Left forelimb (tissue), 1 donor: ENCODE measurements around the gene SORCS2.

Experiments
- DNase-seq: peaks from one replicate; pipeline ENCODE4 v3.0.0-alpha.2; 2018; ENCODE audit warnings: low spot score

SORCS2 gene

DNA sequence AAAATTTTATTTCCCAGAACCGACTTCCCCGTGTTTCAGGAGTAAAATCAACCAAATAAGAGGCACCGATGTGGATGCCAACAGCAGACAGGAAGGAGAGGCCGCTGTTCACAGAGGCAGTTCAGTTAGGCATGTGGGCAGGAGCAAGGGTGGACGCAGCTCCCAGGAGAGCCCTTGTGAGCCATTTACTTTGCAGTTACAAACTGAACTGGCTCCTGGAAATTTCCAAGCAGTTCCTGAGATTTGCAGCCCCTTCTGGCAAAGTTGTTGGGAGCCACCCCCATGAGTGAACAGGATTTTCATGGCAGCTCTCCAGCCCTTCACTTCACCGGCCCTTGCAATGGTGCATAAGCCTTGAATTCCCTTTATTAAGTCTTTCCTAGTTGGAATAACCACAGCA lies 558.2 kb downstream of the SORCS2 start:
- DNase-seq: no peak

DNA sequence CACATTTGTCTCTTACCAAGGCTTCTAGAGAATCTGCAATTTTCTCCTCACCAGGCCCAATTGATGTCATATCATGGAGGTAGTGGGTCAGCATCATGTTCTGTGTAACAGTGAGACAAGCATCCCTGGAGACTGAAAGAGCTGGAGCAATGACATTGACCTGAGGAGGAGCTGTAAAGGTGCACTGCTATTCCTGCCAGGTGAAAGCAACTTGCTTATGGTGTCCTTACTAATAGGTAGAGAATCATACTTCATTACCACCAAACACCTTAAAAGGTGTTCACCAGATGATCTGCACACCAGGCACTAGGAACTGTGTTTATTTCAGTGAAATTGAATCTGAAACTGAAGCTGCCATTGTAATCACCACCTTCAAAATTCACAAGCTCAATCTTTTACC lies 558.6 kb downstream of the SORCS2 start:
- no peak for DNase-seq

DNA sequence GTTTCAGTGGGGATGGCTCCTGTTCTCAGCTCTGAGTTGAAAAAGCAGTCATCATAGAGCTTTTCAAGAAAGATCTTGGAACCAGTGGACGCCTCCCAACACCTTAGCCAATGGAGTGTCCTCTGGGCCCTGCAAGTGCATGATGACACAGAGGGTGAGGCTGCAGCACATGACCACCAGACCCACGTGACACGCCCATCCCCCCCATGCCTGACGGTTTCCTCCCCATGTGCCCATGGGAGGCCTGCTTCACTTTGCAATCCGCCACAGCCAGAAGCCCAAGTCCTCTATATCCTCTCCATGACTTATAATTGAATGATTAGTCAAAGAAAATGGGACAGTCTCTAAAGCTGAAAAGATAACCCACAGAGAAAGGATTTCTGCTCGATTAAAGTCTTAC lies 560.3 kb downstream of the SORCS2 start:
- no peak for DNase-seq

DNA sequence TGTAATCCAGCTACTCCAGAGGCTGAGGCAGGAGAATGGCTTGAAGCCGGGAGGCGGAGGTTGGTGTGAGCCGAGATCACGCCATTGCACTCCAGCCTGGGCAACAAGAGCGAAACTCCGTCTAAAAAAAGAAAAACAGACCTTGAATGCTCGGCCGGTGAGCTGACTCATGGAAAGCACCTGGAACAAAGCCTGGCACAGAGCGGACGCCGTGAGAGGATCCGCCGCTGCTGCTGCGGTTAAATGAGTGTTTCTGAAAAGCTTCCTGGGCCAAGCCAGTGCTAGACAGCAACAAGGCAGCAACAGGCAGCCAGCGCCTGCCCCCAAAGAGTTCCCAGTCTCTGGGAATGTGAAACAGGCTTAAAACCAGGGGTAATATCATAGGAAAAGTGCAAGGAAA lies 560.9 kb downstream of the SORCS2 start:
- DNase-seq: no peak

DNA sequence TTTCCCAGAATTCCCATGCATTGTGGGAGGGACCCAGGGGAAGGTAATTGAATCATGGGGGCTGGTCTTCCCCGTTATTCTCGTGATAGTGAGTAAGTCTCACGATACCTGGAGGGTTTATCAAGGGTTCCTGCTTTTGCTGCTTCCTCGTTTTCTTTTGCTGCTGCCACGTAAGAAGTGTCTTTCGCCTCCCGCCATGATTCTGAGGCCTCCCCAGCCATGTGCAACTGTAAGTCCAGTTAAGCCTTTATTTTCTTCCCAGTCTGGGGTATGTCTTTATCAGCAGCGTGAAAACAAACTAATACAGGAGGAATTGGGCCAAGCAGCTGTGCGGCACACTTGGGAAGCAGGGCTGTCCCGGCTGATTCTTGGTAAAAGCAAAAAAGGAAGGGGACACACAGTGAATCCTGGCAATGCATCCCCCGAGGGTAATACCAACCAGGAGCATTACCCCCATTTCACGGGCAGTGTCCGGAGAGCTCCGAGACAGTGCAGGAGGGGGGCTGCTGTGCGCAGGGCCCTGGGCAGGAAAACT lies 561.7 kb downstream of the SORCS2 start:
- no peak for DNase-seq

DNA sequence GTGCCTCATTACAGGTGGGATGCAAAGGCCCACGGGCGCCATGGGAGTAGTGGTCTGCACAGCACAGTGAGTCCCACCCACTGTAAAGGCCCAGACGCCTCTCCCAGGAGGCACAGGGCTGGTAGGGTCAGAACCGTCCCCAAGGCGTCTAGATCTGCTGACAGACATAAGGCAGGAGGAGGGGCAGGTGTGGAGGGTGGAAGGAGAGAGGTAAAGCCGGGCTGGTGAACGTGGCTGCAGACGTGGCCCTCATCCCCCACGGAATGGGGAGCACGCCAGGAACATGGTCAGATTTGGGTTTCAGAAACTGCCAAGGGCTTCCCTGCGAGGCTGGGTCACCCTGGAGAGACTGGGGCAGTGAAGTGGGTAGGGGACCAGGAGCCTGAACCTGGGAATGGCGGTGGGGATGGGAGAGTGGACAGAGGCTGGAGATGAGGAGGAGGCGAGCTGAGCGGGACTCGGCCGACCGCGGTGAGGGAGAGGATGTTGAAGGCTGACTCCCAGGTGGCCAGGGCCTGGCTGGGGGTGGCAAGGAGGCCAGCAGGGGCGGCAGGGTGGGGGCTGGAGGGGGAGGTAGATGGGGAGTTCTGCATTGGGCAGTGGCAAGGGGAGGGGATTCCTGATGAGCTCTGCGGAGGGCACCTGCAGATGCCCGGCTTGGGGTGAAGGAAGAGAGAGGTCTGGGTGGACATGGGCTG lies 562.4 kb downstream of the SORCS2 start:
- DNase-seq: no peak

DNA sequence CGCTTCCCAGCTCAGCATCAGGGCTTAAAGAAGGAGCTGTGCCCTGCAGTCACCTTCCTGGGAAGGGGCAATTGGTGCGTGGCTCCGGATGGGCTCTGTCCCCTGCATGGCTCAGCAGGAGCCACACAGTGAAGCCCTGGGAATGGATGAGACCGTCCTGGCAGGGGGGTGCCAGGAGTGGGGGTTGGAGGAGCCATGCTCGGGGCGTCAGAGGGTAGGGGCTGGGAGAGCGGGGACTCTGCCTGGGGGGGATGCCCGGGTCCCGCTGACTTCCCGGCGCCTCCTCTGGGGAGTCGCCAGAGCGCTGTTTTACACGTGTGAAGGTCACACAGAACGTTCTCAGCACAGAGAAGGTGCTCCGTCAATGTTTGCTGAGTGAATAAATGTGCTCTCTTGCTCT lies 563.2 kb downstream of the SORCS2 start:
- DNase-seq: no peak

DNA sequence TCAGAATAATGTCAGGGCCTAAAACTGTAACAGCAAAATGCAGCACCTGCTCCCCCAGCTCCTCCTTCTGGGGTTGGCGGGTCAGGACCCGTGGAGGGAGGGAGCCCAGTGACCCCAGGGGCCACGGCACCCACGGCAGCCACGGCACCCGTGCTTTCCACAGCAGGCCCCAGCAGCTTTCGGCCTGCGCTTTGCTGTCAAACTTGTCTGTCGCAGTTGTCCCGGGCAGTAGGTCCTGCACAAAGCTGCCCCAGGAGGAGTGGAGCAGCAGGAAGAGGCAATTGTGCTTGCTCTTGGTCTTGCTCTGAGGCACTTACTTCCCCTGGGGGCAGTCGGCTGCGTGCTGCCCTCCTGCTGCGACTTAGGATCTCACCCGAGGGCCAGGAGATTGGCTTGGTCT lies 563.7 kb downstream of the SORCS2 start:
- no peak for DNase-seq

DNA sequence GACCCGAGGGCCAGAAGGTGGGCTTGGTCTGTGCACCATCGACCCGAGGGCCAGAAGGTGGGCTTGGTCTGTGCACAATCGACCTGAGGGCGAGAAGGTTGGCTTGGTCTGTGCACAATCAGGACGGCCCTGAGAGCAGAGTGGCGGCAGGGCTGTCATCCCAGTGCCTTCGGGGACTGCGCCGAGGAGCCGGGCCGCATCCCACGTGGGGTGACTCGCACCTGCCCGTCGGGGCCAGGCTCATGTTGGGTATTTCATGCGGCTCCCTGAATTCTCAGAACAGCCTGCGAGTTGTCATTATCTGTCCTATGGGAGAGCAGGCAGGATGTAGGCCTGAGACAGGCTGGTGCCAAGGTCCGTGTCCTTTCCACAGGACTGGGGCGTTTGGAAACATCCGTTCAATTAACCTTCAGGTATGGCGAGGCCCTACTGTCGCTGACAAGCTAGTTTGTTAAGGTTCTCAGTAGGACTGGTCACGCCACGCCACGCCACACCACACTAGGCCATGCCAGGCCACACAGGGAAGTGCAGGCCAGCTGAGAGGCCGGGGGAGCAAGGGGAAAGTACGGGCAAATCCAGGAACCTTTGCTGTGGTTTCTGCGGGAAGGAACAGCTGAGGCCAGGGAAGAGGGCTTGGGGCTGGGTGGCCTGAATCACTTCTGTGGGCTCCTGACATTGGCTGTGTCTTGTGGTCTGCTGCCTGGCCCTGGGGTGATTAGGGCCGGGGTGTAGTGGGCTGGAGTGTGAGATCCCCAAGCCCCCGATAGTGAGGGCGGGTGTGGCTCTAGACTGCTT lies 564.4 kb downstream of the SORCS2 start:
- no peak for DNase-seq

DNA sequence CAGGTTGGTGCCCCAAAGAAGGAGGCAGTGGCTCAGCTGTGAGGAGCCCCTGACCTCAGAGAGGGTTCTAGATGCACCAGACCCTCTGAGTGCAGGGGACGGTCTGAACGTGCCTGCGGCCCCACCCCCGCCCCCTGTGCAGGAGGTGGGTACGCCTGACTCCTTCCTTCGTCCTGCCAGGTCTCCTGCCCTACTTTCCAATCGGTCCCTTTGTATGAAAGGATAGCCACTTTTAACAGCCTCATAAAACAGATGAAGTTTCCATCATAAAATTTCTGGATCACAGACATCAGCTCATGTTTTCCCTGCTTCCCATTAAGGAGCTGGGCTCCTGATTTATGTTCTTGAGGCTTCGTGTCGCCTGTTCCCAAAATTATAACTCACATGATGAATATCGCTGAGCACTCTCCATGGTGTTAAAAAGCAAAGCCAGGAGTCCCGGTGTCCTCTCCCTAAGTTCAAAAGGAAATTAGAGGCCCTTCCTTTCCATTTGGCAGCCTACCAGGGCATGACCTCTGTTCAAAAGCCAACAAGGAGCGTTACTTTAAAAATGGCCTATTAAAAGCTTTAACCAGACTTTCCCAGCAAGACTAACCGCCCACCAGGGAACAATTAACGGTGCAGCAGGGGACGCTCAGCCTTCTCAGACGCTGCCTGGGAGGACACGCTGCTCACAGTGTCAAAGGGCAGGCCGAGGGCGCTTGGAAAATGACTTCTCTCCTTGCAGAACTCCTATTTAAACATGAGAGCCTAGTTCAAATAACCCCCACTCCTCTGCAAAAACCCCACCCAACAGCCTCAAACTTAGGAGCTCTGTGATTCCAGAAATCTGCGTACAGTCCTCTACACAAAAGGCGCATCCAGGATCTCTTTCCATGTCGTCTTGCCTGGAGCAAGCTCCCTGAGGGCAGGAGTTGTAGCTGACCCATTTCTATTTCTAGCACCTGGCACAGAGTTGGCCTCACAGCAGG lies 565.4 kb downstream of the SORCS2 start:
- no peak for DNase-seq

DNA sequence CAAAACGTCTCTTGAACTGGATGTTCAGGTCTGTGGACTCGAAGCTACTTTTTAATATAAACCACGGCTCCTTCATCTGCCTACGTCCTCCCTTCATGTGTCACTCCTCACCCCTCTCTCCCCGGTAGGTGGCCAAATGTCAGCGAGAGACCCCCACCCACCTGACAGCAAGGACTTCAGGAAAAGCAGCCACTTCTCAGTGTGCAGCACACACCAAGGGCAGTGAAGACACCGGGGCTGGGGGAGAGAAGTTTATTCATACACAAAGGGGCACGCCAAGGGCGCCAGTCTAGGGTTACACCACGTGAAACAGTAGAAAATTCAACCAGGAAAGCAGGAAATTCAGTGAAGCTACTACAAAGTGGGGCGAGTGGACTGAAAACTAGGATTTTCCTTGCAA lies 566.1 kb downstream of the SORCS2 start:
- DNase-seq: no peak

DNA sequence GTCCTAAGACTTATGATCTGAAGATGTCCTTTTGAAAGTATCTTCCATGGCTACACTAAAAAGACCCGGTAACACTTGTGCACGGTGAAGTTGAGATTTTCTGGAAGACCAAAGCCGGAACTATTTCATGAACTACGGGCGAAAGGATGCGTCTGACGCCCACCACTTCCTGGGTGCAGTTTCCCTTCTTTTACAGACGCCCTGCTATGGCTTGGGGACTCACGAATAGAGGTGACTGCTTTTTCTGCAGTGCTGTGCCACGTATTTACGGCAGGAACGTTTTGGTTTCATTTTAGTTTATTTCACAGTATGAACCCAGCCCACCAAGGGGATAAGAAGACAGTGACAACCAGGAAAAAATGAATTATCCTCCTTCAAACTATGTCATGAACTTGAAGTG lies 566.9 kb downstream of the SORCS2 start:
- no peak for DNase-seq

DNA sequence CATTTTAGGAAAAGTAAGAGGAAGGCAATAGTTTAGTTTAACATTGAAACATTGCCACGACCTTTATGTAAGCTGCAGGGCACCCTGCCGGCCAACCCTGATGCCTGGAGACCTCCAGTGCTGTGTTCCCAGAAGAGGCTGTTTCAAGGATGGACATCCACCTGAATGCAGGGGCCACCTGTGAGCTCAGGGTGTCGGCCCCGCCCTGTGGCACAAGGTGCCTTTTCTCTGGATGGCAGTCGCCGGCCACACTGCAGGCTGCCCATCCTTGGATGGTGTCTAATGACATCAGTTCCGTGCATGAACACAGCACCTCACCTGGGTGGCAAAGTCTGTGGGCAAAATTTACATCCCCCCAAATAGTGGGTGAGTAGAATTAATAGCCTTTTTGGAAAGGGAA lies 567.3 kb downstream of the SORCS2 start:
- no peak for DNase-seq

DNA sequence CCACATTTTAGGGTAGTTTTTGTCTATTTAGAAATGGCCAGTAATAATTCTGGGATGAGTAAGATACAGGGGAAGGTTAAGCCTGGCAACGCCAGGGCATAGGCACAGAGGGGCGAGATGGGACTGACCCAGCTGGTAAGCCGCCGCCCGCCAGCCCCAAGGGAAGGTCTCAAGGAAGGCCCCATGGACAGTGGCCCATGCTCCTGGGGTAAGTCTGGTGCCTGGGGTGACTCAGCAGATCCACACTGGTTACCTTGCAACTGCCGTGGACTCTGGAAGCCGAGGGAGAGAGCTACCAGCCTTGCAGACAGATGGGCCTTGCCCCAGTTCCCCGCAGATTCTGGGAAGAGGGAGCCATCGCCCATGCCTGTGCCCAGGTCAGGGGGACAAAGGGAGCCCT lies 567.9 kb downstream of the SORCS2 start:
- DNase-seq: no peak

DNA sequence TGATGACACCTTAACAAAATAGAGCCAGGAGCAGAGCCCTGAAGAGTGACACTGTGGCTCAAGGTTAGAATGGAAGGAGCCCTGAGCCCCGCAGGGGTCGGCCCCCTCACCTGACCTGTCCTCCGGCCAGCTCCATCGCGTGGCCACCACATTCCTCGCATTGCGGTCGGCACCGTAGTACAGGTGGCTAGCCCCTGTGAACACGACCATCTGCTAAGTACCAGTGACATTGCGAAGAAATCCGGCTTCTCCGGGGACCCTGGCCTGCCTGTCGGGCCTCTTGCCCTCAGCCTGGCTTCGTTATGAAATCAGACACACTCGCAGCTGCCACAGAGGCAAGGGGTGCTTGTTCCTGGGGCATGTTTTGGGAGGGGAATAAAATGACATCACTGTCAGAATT lies 568.4 kb downstream of the SORCS2 start:
- DNase-seq: no peak

DNA sequence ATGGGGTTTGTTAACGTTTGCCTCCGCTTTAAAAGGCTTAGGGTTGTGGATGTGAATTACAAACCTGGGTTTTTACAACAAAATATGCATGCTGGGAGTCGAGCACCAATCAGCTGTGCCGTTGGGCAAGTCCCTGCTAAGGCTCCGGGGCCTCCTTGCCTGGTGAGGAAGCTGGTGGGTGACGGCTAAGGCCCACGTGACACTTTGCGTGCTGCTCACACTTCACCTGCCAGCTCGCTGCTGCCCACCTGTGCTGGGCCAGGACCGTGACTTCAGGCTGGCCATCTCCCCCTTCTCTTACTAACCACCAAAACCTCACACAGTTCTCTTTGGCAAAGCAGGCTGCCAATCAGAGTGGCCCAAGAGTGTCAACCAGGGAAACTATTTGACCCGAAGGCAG lies 569.0 kb downstream of the SORCS2 start:
- DNase-seq: no peak

DNA sequence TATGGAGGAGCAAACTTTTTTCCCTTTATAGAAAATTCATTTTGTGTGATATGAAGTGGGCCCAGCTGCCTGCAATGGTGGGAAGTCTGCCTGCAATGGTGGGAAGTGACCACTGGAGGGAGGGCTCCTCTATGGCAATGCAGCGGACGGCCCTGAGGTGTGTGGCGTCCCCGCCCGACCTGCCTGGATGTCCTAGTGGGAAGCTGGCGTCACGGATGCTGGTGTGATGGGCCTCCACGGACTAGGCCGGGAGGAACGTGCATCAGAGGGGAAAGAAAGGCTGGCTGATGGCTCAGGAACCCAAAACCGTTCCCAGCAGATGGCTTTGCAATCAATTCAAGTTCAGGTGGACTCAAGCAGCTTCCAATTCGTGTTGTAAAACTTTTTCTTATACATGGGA lies 569.4 kb downstream of the SORCS2 start:
- DNase-seq: peak; percentile 79

DNA sequence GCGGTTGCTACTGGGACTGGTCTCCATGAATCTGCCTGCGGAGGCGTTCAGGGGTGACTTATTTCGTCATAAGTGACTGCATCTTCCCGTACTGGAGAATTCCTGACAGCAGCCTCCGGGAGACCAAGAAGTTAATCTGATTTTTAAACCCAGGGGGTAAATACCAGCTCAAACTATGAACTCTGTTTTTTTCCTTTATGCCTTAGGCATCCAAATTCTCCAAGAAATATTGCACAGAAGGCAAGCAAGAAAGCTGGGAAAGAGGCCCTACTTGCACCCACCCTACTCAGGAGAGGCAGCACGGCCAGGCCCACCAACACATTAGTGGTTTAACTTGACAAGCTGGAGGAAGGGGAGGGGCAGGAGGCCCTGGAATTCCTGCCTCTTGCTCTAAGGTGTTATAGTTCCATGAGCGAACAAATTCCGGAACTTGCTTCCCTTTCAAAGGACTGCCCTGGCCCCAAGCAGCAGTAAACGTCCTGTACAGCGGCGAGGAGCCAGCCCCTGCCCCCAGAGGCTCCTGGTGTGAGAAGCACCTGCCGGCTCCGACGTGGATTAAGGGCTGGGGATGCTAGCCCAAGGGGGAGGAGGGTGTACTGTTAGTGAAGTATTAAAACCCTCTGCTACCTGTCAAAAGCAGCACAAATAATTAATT lies 570.2 kb downstream of the SORCS2 start:
- no peak for DNase-seq

DNA sequence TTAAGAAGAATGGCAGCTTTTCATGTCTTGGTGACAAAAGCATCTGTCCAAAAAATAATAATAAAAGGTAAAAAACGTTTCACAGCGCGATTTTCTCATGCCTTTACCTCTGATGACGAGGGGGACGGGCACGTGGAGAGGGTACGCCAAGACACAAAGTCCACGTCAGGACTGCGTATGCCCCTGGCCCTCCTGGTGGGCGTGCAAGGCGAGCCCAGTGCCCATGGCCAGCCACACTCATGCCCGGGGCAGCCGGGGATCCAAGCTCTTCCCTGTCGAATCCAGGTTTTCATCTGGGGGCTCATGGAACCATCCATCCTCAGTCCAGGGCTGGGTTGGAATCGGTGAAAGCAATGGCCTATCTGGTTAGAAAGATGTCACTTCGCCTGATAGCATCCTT lies 570.8 kb downstream of the SORCS2 start:
- no peak for DNase-seq

DNA sequence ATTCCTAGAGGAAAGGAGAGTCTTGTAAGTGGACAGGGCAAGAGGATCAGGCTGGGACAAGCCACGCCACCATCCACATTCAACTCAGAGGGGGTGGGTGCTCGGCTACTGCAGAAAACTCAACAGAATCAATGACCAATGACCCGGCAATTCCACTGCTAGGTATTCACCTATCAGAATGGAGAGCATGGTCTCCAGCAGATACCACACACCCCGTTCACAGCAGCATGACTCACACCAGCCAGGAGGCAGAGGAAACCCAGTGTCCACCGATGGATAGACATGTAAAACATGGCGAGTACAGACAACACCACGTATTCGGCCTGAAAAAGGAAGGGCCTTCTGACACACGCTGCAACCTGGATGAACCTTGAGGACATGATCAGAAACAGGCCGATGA lies 571.5 kb downstream of the SORCS2 start:
- DNase-seq: no peak

DNA sequence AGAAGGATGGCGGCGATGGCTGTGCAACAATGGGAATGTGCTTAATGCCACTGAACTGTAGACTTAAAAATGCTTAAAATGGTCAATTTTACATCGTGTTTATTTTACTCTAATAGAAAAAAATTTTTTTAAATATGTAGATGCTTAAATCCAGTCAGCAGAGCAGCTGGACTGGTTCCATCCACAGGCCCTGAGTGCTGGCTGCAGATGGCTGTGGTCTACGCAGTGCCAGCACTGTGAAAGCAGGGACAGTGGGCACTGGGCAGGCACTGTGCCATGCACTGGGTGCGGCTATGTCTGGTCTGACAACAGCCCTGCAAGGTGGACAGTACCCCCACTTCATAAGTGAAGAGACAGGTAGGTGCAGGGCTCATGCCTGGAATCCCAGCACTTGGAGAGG lies 572.1 kb downstream of the SORCS2 start:
- no peak for DNase-seq

DNA sequence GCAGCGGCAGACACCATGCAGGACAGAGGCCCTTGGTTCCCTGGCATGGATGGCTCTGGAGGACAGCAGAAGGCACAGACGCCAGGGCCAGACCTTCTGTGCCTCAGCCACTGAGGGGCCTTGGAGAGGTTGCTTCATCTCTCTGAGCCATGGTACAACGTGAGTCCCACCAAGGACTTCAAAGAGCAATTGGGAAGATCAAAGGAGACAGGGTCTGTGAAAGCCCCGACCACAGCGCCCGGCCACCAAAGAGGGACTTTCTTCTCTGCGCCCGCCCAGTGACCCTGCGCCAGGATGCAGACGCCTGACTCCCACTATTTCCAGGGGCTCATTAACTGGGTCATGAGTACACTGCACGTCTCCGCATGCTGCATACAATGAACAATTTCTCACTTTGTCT lies 573.3 kb downstream of the SORCS2 start:
- no peak for DNase-seq
